ENCODE measurements around the gene DMAC2L.

DNA sequence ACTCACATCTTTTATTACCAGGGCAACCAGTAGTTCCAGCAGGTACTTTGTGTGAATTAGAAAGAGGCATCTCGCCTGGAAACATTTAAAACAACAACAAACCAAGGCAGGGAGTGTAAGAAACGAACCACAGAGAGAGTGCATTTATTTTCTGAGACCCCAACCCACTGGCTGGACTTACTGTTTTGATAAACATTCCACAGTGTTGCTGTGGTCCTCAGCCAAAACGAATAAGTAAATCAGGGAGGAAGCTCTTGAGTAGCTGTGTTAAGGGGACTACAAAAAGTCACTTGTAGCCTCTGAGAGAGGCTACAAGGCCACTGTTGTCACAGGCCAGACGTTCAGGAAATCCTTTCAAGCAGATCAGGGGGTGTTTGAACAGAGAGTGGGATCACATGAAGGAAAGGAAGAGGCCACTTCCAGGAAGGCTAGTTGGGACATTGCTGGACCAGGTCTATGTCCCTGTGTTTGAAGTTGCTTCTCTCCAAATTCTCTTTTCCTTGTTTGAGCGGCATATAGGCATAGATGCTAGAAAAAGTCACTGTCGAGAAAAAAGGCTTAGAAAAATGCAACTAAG, 33.8 kb downstream of the DMAC2L start:
- TF ChIP-seq, protein P1, sequence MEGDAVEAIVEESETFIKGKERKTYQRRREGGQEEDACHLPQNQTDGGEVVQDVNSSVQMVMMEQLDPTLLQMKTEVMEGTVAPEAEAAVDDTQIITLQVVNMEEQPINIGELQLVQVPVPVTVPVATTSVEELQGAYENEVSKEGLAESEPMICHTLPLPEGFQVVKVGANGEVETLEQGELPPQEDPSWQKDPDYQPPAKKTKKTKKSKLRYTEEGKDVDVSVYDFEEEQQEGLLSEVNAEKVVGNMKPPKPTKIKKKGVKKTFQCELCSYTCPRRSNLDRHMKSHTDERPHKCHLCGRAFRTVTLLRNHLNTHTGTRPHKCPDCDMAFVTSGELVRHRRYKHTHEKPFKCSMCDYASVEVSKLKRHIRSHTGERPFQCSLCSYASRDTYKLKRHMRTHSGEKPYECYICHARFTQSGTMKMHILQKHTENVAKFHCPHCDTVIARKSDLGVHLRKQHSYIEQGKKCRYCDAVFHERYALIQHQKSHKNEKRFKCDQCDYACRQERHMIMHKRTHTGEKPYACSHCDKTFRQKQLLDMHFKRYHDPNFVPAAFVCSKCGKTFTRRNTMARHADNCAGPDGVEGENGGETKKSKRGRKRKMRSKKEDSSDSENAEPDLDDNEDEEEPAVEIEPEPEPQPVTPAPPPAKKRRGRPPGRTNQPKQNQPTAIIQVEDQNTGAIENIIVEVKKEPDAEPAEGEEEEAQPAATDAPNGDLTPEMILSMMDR (IDR thresholded peaks at IDR 0.05; ENCODE audit: low read depth, low read length, poor library complexity, severe bottlenecking): no peak
- no peak for TF ChIP-seq EZH2phosphoT487 (IDR thresholded peaks at IDR 0.05; ENCODE audit: borderline replicate concordance, low read length)
